GM12891 (cell line): Measurements from ENCODE around the gene IGSF6.
"Not testable (repeated sequence)": the region's sequence is repeated elsewhere in the genome, so short reads cannot be mapped to it uniquely, and the experiment has no call there.

ENCODE experiments used
- PAX5 ChIP-seq: IDR thresholded peaks from 2 replicates; pipeline ENCODE4 v1.6.1; 2011; ENCODE audit warnings: low read length, moderate library complexity, mild to moderate bottlenecking; ENCODE audit not compliant: insufficient read depth, severe bottlenecking
- POLR2A ChIP-seq: IDR thresholded peaks from 2 replicates; pipeline ENCODE4 v1.6.1; 2011; ENCODE audit warnings: low read depth, low read length, control low read depth
- POLR2AphosphoS5 ChIP-seq: IDR thresholded peaks from 2 replicates; pipeline ENCODE4 v1.6.1; 2011; ENCODE audit warnings: low read depth, low read length, control low read depth
- POU2F2 ChIP-seq: IDR thresholded peaks from 2 replicates; pipeline ENCODE4 v1.6.1; 2011; ENCODE audit warnings: low read depth, mild to moderate bottlenecking, control low read depth, low read length, moderate library complexity
- SPI1 ChIP-seq: IDR thresholded peaks from 2 replicates; pipeline ENCODE4 v1.6.1; 2011; ENCODE audit warnings: low read depth, low read length, control low read depth

DNA sequence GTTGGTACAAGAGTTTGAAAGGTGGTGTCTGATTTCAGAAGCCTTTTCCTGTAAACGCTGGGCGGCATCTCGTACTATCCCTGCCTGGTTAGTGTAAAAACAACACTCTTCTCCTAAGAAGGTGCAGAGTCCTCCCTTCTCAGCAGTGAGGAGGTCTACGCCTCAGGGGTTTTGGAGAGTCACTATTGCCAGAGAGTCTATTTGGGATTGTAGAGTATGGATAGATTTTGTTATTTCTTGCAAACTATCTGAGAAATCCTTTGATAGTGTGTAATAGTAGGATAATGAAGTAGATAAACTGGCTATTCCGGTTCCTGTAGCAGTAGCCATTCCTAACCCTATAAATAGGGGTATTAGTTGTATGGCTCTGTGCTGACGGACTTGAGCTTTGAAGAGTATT is 21.5 kb downstream of the IGSF6 start:
- not testable (repeated sequence) for TF ChIP-seq POU2F2, POLR2A, POLR2AphosphoS5, SPI1, PAX5
